GM19468 (cell line): ENCODE data around the gene IL1F10.

Experiments
- ATAC-seq: cut with Tn5 transposase; IDR thresholded peaks from one replicate; pipeline ENCODE4 v1.9.1; 2021; ENCODE audit warnings: mild to moderate bottlenecking, moderate library complexity, moderate number of reproducible peaks; ENCODE audit not compliant: unreplicated experiment; ENCODE audit errors: extremely low read depth

IL1F10 gene

DNA sequence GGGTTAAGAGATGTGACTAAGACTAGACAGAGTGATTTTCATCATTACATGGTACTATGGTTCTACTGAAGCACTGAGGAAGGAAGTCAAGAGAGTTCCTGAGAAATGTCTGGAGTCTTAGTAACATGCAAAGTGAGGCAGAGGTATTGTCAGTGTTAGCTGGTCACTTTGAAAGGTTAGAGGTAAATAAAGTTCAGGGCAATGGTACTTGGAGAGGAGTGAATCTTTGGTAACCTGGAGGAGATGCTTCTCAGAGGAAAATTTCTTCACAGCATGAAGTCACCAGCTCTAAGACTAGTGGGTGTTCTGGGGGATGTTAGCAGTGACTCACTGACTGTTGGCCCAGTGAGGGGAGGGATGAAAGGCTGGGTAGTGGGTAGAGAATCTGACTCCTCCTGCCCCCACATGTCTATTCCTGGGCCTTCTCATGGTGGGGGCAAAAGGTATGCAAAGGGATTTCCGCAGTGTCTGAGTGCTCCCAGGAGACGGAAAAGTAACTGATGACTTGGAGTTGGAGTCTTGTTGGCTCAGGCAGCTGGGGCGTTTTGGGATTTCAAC is 36.4 kb downstream of the IL1F10 start:
- ATAC-seq: no peak

DNA sequence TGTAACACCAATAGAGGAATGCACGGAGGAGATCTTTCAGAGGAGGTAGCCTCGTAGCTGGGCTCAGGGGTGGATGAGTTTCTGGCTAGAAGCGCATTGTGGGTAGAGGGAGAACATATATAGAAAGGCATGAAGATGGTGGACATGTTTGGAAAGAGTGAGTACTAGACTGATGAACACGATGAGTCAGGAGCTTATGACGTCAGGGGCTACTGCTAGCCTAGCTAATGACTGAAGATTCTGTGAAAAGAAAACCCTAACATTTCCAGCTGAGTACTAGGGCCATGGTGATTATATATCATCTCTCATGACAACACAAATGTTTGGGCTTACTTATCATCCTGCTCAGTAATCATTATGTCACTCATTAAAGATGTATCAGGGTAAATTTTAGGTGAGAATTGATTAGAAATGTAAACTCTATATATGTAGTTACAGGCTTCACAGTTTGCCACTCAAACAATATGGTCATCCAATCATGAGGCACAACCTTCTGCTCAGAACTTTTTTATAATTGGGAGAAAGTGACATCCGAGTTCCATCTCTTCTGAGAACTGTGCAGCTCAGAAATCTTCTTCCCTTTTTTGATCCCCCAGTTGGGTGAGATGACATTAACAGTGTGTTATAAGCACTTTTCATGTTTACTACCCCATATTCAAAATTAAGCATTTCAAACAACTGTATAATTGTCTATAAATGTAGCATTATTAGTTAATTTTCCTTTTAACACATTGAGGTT is 37.4 kb downstream of the IL1F10 start:
- no peak for ATAC-seq

DNA sequence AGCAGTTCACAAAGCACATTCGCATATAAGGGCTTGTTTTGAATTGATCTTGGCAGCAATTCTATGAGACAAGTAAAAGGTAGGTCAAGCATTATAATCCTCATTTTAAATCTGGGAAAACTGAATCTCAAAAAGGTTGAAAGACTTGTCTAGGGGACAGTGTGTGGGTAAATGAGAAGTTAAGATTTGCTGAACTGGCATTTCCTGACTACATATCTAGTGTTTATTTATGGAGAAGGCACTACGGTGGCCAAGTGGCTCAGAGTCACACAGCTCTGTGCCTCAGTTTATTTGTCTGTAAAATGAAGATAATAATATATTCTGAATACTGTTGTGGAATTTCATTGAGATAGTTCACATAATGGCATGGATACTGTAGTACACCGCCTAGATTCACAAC is 43.4 kb downstream of the IL1F10 start:
- no peak for ATAC-seq

DNA sequence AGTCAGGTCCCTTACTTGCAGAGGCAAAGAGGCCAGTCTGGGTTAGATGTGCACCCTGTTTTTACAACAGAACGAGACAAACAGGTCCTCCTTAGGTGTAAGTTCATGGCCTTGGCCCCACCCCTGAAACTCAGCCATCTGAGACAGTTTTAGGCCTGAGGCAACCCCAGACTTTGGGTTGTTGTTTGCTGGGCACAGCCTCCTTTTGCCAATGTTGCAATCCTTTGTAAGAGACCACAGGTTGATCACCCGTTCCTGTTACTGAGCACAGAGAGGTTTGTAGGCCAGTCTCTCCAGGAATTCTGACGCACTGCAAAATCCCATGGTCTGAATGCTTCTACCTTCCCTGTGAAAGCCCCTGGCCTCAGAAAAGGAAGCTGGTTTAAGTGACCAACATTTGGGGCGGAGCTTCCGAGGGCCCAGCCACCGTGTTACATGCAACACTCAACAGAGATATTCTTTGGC is 44.1 kb downstream of the IL1F10 start:
- no peak for ATAC-seq

DNA sequence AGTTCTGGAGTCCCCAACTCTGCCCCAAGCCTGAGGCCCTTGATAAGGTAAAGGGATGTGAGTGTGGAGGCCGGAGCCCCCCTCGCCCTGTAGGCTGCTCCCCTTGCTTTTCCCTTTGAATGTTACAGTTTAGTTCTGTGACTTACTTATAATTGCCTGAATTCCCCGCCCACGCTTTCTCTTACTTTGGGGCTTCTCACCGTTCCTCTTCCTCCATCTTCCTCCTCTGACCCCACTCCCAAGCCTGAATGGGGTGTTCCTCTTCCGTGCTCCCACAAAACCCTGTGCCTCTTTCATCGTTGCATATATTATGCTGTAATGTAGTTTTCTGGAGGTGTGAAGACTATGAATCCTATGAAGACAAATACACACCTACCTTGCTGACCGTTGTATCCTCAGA is 44.7 kb downstream of the IL1F10 start:
- no peak for ATAC-seq

DNA sequence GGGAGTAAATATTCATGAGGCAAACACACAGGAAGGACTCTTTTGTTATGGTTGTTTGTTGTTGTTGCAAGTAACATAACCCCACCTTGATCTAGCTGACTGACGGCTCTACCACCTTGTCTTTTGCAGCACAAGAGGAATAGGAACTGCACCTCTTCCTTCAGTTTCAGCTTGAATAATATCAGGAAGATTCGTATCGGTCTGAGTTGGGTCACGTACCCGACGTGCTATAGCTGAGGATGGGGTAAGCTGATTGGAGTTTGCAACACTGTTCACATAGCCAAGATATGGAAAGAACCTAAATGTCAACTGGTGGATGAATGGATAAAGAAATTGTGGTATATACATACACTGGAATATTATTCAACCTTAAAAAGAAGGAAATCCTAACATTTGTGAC is 45.1 kb downstream of the IL1F10 start:
- no peak for ATAC-seq

DNA sequence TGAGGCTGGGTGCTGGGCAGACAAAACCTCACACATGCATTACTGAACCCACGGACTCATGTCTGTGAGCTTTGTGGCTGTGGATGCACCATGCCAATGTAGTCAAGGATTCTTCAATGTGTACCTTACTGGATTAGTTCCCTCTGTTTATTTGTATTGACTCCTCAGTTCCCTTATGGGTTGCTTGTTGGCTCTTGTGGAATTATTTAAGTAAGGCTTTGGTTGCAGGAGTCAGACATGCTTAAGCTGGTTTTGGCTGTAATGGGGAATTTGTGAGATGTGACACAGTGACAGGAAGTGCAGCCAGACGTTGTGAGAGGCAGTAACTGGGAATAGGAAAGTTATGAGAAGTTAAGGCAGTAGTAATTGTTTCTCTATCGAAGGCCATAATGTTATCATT is 46.0 kb downstream of the IL1F10 start:
- no peak for ATAC-seq

DNA sequence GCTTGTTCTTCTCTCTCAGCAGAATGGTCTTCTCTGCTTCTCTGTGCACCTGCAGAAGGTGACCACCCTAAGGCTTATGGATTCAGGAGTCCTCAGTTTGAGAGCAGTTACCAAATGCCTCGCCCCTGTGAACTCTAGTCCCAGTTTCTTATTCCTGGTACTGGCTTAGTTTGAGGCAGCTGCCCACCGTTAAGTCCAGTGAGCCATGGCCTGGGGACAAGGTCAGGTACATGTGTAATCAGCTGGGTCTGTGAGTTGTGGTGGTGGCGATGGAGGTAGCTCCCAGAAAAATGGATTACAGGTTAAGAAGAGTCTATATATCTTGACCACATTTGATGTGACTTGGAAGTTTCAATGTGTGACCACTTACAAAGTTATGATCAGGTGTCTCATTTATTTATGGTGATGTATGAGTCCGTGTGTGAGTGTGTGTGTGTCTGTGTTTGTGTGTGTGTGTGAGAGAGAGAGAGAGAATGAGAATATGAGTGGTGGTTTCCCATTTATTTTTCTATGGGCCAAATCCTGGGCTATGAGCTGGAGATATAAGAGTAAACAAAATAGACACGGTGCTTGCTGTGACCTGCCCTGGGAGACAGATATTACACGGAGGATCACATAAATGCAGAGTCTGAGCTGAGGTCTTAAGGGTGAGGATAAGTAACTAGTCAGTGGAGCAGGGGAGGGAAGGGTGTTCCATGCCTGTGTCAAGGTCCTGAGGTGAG is 46.6 kb downstream of the IL1F10 start:
- no peak for ATAC-seq

DNA sequence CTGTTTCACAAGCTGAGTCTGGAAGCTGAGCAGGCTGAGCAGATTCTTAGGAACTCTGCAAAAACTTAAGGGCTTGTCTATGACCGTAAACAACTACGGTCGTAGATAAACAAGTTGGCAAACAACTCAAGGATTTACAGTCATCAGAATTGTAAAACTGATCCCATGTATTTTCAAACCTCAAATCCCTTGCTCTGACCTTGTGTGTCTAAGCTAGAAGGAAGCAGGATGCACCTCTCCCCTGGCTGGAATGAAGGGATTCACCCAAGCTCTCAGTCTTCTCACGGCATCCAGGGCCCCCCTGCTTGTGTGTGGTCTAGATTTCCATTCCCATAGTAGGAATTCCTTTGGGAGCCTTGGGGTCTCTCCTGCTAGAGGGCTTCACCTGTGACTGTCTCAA is 47.2 kb downstream of the IL1F10 start:
- ATAC-seq: no peak

DNA sequence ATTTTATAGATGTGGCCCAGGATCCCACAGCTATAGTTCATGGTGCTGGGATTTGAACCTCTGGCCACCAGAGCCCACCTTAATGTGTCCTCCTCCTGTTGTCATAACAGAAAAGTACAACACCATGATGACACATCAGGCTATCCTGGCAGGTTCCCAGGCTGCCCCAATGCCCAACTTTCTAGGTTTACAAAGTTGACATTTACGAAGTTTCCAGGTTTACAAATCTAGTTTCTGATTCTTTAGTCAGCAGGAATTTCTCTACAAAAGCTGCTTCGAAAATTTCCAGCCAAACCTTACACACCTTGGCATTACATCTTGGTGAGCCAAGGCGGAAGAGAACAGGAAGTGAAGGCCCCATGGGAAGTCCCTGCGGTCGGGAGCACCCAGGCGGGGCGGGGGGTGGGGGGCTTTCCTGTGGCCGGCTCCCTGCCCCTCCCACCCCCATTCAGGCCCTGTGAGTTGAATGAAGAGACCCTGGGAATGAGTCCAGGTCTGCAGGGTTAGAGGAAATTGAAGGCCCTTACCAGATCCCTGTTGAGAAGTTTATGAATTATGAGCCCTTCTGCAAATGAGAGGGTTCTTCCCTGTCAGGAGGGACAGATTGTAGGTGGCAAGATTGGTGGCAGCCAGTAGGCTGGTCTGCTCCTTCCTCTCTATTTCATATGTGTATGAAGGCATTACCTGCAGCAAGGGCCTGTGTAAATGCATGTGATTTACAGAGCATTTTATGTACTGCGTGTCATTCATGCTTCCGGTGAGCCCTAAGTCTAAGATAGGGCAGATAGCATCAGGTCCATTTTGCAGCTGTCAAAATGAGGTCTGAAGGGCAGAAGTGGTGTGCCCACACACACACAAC is 48.6 kb downstream of the IL1F10 start:
- no peak for ATAC-seq

DNA sequence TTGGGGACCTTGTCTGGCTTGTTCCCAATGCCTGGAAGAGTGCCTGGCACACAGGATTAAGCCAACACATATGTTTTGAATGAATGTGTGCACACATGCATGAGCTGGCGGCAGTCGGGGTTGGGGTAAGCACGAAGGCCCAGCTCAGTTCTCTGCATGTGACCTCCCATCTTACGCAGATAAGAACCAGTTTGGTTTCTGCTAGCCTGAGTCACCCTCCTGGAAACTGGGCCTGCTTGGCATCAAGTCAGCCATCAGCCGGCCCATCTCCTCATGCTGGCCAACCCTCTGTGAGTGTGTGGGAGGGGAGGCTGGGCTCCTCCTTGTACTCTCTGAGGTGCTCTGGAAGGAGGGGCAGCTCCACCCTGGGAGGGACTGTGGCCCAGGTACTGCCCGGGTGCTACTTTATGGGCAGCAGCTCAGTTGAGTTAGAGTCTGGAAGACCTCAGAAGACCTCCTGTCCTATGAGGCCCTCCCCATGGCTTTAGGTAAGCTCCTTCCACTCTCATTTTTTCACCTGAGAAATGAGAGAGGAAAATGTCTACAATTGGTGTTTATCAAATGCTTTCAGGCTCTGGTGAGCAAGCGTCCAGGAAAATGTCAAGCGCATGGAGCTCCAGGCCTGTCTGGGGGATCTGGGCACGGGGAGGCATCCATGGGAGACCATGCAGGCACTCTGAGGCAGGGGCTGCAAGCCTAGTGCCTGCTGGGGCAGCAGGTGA is 49.9 kb downstream of the IL1F10 start:
- ATAC-seq: no peak

DNA sequence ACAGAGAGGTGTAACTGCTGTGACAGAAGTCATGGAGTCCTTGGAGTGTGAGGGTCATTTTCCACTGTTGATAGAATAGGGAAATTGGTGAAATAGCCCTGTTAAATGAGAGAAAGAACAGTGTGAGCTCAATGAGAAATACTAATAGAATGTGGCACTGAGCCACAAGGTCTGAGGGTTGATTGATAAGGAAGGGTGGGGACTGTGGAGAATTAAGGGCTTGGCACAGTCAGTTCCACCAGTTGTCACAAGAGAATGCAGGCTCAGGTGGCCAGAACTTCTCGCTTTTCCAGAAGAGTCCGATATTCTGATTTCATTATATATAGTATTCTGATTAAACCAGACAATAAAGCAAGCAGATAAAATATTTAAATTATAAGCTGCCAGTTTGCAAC is 50.5 kb downstream of the IL1F10 start:
- no peak for ATAC-seq

DNA sequence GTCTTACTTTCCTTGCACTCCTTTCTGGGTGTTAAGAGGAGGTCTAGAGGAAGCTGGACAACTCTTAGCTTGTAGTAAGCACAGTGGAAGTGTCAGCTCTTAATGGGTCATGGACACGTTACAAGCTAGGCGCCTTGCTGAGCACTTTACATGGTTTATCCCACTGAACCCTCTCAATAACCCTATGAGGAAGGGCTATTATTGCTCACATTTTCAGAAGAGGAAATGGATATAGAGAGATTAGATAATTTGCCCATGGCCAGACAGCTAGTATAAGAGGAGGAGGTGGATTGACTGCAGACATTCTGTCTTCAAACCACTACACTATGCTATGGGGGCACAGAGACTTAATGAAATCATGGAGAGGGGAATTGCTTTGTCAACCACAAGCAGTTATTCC is 51.3 kb downstream of the IL1F10 start:
- ATAC-seq: no peak

DNA sequence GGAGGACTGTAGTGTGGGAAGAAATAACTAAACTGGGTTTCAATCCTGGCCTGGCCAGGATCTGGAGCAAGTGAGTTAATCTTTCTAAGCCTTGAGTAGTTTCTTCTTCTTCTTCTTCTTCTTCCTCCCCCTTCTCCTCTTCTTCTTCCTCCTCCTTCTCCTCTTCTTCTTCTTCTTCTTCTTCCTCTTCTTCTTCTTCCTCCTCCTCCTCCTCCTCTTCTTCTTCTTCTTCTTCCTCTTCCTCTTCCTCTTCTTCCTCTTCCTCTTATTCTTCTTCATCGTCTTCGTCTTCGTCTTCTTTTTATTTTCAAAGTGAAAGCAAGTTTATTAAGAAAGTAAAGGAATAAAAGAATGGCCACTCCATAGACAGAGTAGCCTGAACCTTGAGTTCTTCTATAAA is 53.1 kb downstream of the IL1F10 start:
- ATAC-seq: no peak

DNA sequence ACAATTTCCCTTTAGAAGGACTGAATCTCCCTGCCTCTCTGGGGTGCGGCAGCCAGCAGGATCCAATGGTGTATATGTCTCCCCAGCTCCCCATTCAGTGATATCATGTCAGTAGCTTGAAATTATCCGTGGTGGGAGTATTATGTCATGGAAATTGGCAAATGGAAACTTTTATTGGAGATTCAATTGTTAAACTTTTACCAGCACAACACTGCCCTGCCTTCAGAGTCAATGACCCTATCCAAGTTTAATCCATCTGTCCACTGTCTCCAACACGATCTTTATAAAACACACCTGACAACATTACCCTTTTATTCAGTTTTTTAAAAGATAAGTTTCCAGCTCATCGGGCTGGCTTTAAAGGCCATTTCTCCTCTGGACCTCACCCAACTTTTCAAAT is 54.6 kb downstream of the IL1F10 start:
- no peak for ATAC-seq

DNA sequence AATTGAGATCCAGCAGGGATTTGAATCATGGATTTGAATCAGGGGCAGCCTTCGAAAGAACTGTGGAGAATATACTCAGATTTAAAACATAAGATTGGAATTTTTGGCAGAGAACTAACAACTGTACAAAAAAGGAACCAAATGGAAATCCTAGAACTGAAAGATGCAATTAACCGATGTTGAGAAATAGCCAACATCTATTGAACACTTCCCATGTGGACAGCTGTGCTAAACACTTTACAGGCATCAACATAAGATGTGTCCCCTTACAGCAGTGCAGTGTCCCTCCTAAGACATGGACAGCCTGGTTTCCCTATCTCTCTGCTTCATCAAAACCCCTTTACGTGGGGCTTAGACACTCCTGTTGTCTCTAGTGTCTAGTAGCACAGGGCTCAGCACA is 56.0 kb downstream of the IL1F10 start:
- ATAC-seq: no peak

DNA sequence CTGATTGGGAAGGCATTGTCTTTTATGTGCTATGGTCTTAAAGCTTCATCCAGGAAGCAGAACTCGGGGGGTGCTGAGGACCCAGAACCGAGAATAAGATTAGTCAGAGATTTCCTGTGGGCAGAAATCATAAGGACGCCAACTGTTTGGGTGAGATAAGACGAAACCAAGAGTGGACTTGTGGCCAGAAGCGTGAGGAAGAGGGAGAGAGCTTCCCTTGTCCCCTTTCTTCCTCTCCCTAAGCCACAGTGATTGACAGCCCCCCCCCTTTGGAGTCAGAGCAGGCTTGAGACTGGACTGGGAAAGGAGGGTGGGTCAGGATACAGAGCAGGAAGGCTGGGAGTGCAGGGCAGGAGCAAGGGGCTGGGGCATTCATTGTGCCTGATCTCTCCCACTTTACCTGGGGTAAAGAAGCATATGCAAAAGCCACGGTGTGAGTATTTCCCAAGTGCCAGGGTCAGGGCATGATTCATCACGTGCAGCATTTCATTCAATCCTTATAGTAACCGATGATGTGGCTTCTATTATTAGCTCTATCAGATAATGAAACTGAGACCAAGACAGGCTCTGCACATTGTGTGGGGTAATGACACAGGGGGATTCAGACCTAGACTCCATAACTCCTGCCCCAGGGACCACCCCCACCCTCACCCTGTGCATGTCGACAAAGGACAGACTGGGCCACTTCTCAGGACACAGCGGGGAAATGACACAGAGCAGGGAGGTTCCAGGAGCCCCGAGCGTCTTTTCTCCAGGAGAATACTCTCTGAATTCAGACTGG is 56.6 kb downstream of the IL1F10 start:
- no peak for ATAC-seq
